Measurements from ENCODE around the gene TAS2R39. TPM values are rescaled to one million over a fixed set of nuclear protein-coding genes. Genes with fewer than 3 reads are reported as not detected.

TAS2R39 gene
- polyA plus RNA-seq, 1 donor, result not detected

DNA sequence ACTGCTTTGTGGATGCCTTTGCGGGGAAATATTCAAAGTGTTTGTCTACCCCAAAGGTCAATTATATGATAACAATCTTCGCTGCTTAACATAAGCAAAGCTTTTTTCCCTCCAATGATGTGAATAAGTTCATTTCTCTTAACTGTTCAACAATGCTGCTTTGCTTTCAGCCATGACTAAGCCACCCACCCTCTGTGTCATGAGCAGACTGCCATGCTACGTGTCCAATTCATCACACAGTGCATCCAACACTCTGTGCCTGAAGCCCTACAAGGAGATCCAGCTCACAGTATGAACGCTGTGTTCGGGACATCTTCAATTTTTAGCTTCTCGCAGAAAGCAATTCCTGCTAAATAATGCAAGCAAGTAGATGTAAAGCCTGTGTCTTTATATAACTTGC, 32.9 kb downstream of the TAS2R39 start:
- DNase-seq (ENCODE audit: low read depth), result no peak

DNA sequence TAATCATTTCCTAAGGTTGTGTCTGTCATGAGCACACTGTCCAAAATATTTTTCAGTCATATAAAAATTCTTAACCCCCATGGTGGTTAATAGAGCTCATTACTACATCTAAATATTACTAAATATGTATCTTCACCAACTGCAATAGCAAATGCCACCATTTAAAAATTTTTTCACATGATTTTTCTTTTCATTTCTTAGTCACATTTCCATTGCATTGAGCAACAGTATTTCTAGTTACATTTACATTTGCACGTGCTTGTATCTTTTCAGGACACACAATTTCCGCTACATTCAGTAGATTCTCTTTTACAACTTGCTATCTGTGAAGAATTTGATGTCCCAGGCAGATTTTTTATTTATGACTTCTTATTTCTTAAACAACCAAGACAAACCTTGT, 33.5 kb downstream of the TAS2R39 start:
- DNase-seq (ENCODE audit: low read depth), result no peak

DNA sequence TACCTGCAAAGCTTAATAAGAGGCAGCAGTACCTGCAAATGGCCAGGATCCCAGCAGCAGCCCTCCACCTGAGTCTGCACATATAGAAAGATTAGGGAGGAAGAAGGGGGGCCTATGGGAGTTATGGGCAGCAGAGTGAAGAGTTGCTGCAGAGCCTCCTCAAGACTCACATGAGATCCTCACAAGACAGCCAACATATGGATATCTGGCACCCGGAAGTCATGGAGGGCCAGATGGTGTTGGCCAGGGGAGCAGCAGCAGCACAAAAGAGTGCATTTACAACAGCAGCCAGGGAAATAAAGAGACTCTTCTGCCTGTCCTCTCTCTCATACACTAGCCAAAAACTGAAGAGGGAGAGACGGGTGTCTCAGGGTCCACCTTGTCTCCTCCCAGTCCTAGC, 34.6 kb downstream of the TAS2R39 start:
- no peak for DNase-seq (ENCODE audit: low read depth)

GRCh38 chr7:143221286-143221685, 38.1 kb downstream of the TAS2R39 start:
- no peak for DNase-seq (ENCODE audit: low read depth)

DNA sequence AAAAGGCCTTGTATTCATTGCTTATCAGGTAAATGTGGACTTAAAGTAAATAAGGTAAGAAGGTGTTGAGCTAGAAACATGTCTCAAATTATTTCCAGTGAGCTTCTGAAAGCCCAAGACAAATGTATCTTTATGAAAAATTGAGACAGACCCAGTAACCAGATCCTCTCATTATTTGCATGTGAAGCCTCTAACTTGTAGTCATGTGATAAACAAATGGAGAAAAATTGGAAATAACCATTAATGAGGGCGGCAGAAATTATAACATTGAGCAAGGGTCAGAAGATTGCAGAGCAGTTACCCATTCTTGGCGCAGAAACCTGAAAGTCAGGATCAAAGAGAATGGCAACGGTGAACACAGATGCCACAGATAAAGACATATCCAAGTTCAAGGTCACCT, 38.5 kb downstream of the TAS2R39 start, which contains the start of gene TAS2R40:
Gene TAS2R40 (plus strand): TSS at position 301 of the 400 bp plus-strand sequence. CDS start 42 bp downstream, at position 343.
- no peak for DNase-seq (ENCODE audit: low read depth)

- DNase-seq (ENCODE audit: low read depth), result no peak
These were observed 39.6 kb downstream of the TAS2R39 start for GRCh38 chr7:143222782-143223181.

- DNase-seq (ENCODE audit: low read depth), result no peak
These were observed 40.6 kb downstream of the TAS2R39 start for GRCh38 chr7:143223784-143224183.

DNA sequence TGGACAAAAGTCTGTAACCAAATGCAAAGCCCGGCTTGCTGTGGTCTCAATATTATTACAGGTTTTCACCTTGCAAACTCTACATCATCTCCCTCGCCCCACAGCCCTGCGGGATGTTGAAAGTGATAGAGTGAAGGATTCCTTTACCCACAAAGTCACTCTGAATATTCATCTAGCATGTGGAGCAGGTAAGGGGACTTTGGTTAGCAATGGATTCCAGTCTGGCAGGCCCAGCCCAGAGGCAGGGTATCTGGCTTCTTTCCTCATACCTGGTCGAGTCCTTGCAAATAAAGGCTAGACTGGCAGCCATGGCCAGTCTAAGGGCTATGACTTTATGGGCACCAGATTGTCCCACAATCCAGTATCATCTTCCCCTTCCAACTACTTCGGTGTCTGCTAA, 41.8 kb downstream of the TAS2R39 start:
- no peak for DNase-seq (ENCODE audit: low read depth)

DNA sequence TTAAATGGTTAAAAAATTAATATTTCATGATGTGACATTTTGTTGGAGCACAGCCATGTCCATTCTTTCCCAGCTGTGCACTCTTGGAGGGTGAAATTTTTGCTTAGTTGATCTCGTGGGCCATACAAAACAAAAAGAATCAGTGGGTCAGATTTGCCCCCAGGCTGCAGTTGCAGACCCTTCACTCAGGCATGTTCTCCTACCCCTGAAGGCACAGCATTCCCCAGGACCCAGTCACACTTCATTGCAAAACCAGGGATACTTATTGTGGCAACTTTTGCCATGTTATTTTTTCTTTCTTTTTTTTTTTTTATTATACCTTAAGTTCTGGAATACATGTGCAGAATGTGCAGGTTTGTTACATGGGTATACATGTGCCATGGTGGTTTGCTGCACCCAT, 44.6 kb downstream of the TAS2R39 start:
- no peak for DNase-seq (ENCODE audit: low read depth)

DNA sequence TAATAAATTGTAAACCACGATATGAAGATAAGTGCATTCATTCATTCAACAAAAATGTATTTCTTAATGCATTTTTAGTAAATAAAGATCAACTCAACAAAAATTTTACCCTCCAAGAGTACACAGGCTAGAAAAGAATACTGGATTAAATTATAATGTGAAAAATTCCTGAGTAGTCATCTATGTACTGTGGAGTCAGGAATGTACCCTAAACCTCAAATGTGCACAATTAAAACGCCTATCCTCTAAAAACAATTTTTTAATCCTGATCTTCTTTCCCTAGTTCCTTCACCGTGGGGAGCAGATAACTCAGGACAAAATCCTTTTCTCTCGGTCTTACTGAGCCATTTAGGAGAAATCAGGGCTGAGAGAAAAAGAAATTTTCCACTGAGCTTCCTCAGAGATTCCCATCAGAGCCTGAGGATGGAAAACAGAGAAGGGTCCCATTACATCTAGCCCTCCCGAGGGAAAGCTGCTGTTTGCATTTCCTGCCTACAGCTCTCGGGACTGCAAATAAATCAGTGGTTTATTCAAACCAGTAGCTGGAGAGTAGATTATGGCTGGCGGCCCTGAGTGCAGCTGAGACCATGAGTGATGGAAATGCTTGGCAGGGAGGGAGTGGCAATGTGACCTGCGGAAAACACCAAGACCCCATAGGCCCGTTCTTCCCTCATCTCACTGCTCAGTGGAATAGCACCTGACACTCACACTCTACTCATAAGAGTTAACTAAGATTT, 46.0 kb downstream of the TAS2R39 start:
- no peak for DNase-seq (ENCODE audit: low read depth)

- no peak for DNase-seq (ENCODE audit: low read depth)
These were observed 47.6 kb downstream of the TAS2R39 start for GRCh38 chr7:143230602-143231457.

Other genes with a start within 250 kb of the TAS2R39 start
- gene TRPV5, start 249.7 kb upstream of the TAS2R39 start, polyA plus RNA-seq (ENCODE audit: insufficient read length), result 0.15 TPM
- 0.25 TPM for gene LLCFC1, start 243.9 kb upstream of the TAS2R39 start, polyA plus RNA-seq (ENCODE audit: insufficient read length)
- gene KEL, start 221.1 kb upstream of the TAS2R39 start, polyA plus RNA-seq (ENCODE audit: insufficient read length), result 0.87 TPM
- not detected for gene OR9A2, start 156.3 kb upstream of the TAS2R39 start, polyA plus RNA-seq (ENCODE audit: insufficient read length)
- not detected for gene OR6V1, start 131.1 kb upstream of the TAS2R39 start, polyA plus RNA-seq (ENCODE audit: insufficient read length)
- gene PIP, start 51.3 kb upstream of the TAS2R39 start, polyA plus RNA-seq (ENCODE audit: insufficient read length), result not detected
- gene TAS2R40, start 38.6 kb downstream of the TAS2R39 start, polyA plus RNA-seq (ENCODE audit: insufficient read length), result not detected
- gene GSTK1, start 80.0 kb downstream of the TAS2R39 start, polyA plus RNA-seq (ENCODE audit: insufficient read length), result 85.2 TPM
- gene TMEM139, start 101.5 kb downstream of the TAS2R39 start, polyA plus RNA-seq (ENCODE audit: insufficient read length), result 1.0 TPM
- 20.3 TPM for gene CASP2, start 104.9 kb downstream of the TAS2R39 start, polyA plus RNA-seq (ENCODE audit: insufficient read length)
- gene CLCN1, start 132.7 kb downstream of the TAS2R39 start, polyA plus RNA-seq (ENCODE audit: insufficient read length), result 2.6 TPM
- 1.5 TPM for gene FAM131B, start 179.3 kb downstream of the TAS2R39 start, polyA plus RNA-seq (ENCODE audit: insufficient read length)
- gene ZYX, start 197.9 kb downstream of the TAS2R39 start, polyA plus RNA-seq (ENCODE audit: insufficient read length), result 249 TPM
- 6.0 TPM for gene EPHA1, start 225.4 kb downstream of the TAS2R39 start, polyA plus RNA-seq (ENCODE audit: insufficient read length)